GM19324 (cell line): ENCODE measurements around the gene OBSCN.
"Not testable (repeated sequence)": the region's sequence is repeated elsewhere in the genome, so short reads cannot be mapped to it uniquely, and the experiment has no call there.

Source experiments
- ATAC-seq: cut with Tn5 transposase; IDR thresholded peaks from one replicate; pipeline ENCODE4 v1.9.1; 2021; ENCODE audit warnings: mild to moderate bottlenecking, moderate library complexity; ENCODE audit not compliant: unreplicated experiment, low FRiP score

The OBSCN gene

GRCh38 chr1:228185641-228185965 lies 22.2 kb upstream of the OBSCN start:
- no peak for ATAC-seq

DNA sequence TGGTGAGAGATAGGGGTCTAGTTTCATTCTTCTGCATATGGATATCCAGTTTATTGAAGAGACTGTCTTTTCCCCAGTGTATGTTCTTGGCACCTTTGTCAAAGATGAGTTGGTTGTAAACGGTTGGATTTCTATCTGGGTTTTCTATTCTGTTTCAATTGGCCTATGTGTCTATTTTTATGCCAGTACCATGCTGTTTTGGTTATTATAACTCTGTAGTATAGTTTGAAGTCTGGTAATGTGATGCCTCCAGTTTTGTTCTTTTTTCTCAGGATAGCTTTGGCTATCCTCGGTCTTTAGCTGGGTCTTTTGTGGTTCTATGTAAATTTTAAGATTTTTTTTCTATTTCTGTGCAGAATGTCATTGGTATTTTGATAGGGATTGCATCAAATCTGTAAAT lies 19.6 kb upstream of the OBSCN start:
- ATAC-seq, result not testable (repeated sequence)

DNA sequence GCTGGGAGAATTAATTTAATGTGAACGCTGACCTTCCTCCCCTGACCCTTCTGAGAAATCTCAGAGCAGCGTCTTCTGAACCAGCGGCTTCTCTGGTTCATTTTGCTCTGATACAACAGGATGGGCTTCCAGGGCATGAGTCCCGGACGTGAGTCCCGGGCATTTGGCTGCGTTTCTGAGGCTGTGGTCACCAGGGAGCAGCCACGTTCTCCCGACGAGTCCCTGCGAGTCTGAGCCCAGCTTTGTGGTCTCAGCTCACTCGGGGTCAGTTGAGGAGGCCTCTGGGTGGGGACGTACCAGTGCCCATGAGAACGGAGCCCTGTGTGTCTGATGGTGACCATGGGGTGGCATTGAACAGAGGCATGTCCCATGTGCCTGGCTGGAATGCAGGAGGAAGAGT lies 17.7 kb upstream of the OBSCN start:
- ATAC-seq, result no peak

- no peak for ATAC-seq
Measured at GRCh38 chr1:228190778-228191177, 17.1 kb upstream of the OBSCN start.

GRCh38 chr1:228194436-228194835 lies 13.4 kb upstream of the OBSCN start:
- no peak for ATAC-seq

- ATAC-seq, result no peak
Measured at GRCh38 chr1:228194921-228195812, 12.7 kb upstream of the OBSCN start.

DNA sequence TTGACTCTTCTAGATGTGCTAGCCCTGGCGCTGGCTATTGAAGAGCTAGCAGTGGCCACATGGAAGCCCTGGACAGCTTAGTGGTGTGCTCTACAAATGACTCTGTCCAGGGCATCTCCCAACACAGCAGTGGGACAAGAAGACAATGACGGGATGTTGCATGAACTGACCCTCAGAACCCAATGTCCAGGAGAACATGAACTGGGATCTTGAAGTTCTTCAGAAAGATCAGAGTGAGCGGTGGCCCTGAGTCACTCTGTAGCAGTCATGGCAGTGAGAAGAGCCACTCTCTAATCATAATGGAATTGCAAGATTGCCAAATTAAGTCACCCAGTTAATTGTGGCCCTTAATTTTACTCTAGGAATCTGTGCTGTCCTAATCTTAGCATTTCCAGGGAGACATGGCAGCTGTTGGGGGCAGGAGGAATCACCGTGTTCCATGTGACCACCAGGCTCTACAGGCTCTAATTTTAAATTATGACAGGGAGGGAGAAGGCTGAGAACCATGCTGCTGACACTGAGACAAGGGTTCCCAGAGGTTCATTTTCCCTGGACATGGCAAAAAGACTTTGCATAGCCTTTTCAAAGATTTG lies 10.2 kb upstream of the OBSCN start:
- ATAC-seq, result no peak

GRCh38 chr1:228198977-228199590 lies 8.8 kb upstream of the OBSCN start:
- ATAC-seq, result no peak

- ATAC-seq, result no peak
Measured at GRCh38 chr1:228204958-228205357, 2.9 kb upstream of the OBSCN start.

DNA sequence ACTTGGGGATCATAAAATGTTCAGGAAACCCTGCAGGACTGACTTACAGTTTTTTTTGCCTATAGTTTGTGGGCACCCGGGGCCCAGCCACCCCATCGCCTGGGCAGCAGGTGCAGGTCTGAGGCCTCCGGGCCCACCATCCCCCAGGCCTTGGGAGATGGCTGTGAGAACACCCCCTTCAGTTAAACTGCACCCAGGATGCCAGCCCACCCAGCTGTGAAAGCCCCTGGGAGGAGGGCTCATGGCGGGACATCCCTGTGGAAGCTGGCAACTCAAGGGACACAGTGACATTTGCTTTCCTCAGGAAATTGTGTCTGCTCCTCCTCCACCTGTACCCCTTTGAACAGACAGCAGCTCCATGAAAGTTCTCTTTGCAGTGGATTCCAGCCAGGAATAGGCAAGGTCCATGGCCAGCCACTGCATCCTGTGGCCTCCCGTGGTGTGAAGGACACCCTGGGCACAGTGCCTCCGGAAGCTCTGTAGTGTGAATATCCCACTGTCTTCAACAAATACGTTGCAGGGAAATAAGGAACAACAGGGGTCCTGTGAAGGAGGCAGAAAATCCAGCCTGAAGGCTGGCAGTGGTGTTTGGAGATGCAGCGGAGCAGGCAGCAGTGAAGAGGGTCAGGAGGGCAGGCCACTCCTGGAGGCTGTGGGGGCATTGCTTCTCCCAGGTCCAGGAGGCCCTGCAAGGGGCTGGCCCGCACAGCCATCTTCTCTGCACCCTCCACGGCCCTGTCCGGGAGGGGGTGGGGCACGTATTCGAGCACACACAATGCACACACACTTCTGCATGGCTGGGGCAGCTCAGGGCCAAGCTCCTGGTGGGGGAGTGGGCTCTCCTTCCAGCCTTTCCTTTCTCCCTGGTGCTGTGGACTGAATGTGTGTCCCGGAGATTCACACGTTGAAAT lies 2.1 kb upstream of the OBSCN start:
- no peak for ATAC-seq

GRCh38 chr1:228206582-228207351 lies 1.1 kb upstream of the OBSCN start:
- ATAC-seq, result no peak

GRCh38 chr1:228207381-228207810 lies 448 bp upstream of the OBSCN start:
- no peak for ATAC-seq

DNA sequence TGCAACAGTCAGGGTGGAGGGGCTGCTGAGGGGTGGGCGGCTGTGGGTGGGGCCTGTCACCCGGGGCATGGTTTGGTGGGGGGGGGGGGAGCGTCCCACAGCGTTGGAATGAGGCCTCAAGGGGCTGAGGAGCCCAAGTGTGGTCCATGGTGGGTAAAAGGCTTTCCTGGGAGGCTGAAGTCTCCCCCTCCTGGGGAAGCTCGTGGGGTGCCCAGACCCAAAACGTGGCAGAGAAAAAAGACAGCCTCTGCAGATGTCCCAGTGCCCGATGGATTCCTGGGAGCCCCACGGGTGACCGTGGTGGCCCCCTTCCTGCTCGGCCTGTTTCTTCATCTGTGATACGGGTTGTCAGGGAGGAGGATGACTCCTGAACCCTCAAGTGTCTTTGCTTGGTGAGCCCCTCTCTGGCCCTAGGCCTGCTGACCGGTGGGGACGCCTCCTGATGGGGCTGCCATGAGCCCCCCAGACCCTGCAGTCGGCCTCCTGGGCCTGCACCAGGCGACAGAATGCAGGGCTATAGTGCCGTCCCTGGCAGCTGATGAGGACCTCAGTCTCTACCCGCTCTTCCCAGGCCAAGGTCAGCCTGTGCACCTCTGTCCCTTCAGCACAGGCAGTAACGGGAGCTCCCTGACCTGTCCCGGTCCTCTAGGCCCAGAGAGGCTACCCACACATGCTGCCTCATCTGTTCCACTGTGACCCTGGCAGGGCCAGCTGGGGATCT lies 1.1 kb downstream of the OBSCN start:
- no peak for ATAC-seq

GRCh38 chr1:228209657-228210056 lies 1.8 kb downstream of the OBSCN start:
- ATAC-seq, result no peak

DNA sequence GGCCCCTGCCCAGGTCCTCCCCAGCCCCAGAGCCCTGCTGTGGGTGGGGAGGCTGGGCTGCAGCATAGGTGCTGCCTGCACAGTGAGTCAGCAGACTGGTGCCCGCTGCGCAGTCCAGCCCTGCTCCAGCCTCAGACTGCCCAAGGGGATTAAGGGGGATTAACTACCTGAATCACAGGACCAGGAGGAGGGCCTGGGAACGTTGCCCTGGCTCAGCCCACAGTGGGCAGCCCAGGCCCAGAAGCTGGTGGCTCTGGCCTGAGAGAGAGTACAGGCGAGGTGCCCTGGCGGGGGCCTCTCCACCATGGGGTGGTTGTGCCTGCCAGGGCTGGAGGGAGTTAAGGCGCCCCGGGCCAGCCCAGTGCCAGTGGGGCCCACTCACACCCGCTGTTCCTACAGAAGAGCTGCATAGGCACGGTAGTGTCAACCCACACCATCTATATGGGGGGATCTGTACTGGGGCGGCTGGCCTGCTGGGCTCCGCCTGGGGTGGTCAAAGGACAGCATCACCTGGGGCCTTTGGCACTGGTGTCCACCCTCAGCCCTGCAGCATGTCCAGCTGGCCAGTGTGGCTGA lies 2.3 kb downstream of the OBSCN start:
- no peak for ATAC-seq

DNA sequence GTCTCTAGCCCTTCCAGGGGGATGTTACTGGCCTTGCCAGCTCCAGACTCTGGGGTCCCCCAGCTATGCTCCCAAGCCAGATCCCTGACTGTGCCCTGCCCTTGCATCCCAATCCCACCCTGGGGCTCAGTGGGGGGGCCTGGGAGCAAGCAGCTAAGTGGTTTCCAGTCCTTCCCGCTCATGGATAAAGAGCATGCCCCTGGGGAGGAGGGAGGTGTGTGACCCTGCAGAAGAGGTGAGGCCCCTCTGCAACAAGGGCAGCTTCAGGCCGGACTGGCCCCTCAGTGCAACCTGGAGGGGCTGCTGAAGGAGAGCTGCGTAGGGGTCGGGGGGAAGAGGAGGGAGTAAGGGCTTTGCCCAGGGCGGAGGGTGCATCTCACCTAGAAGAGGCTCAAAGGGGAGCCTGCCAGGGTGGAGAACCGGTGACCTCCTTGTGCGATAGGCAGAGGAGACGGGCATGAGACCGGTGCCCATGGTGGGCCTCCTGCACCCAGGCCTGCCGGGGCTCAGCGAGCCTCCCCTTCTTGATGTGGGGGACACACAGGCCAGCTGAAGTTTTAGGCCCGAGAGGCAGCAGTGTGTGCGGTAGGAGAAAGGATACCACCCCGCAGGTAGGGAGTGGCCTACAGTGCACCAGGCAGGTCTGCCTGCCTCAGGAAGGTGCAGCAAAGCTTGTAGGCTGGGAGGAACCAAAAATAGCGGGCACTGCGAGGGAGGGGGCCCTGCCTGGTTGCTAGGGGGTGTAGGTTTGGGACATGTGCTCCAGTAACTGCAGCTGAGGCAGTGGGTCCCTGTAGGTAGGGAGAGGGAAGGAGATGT lies 3.1 kb downstream of the OBSCN start:
- ATAC-seq, result no peak

GRCh38 chr1:228211531-228212414 lies 3.9 kb downstream of the OBSCN start:
- ATAC-seq, result no peak
